Ureter (tissue), 1 donor: ENCODE data around the gene ECPAS. TPM values are rescaled to one million over a fixed set of nuclear protein-coding genes. Genes with fewer than 3 reads are reported as not detected.
"Not testable (repeated sequence)": the region's sequence is repeated elsewhere in the genome, so short reads cannot be mapped to it uniquely, and the experiment has no call there.

ENCODE experiments used
- DNase-seq: peaks from one replicate; pipeline ENCODE4 v3.0.0-alpha.2; 2020; ENCODE audit warnings: low spot score
- total RNA-seq: library from RNA; stranded (reverse); gene quantifications from one replicate; pipeline ENCODE4 v1.2.4, GENCODE V29; 2023
- donor health status: DM: yes; HTN: yes; CAD: no.

Gene ECPAS
- total RNA-seq, 1 donor from 2014 or later = 125 TPM

DNA sequence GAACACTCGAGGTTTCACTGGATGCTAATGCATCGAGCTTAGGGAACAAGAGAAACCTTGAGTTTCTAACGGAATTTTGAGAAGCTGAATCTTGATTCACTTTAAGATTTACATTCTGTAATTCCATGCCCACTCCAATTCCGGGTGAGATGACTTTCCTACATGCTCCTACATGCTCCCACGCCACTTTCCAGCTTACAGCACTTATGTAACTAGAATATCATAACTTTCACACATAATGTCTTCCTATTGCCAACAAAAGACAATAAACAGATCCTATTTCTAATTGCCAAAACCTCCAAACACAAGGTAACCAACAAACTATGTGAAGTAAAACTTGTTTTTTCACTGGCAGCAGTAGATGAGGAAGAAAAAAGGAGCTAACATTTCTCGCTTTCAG, 72.9 kb downstream of the ECPAS start:
- no peak for DNase-seq

DNA sequence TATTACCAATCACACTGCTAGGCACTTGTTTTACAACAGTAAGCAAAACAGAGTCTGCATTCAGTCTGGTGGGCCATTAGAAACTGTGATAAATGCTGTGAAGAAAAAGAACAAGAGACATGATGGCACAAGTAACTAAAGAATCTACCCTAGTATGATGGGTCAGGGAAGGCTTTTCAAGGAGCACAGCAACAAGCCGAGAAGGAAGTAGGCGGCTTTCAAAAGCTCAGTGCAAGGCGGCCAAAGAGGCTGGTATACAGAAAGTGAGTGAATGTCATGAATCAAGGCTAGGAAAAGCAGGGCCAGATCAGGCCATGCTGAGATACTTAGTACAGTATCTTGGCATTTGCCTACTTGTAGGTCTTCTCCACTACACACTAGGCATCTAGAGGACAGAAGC, 76.4 kb downstream of the ECPAS start:
- DNase-seq = no peak

- no peak for DNase-seq
Observed at GRCh38 chr9:111405701-111406100, 78.5 kb downstream of the ECPAS start.

- DNase-seq = not testable (repeated sequence)
Observed at GRCh38 chr9:111401486-111401885, 82.7 kb downstream of the ECPAS start.

- no peak for DNase-seq
Observed at GRCh38 chr9:111400564-111400898, 83.7 kb downstream of the ECPAS start.

GRCh38 chr9:111399772-111400563, 84.2 kb downstream of the ECPAS start:
- no peak for DNase-seq

DNA sequence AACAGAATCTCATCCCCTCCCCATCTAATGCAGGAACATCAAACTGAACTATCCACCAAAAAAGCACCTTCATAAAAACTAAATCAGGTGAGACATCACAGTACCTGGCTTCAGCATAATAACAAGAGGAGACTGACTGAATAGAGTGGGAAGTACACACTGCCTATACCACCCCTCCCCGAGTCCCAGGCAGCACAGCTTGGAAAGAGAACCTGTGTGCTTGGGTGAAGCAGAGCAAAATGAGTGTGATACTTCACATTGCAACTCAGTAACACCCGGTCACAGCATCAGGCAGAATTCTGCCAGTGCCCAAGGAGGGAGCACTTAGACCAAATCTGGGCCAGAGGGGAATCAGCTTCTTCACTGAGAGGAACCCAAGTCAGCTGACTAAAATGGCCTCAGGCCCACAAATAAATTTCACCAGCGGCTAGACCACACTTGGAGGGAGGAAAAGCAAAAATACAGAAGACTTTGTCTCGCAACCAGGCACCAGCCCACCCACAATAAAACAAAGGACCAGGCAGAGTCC, 84.9 kb downstream of the ECPAS start:
- DNase-seq = no peak

DNA sequence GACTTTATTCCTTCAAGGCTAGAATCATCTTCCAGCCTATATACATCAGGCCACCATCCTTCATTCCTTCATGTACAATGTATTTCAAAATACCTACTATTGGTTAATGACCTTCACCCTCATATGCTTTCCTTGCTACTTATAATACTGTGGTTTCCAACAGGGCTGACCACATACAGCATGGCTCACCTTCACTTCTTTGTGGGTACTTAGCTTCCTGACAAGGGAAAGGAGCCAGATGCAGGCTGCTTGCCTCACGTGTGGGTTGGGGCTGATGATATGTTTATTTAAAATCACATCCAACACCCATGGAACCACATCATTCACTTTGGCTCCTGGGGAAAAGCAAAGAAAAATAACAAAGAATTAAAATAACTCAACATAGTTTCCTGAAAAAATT, 90.2 kb downstream of the ECPAS start:
- DNase-seq = no peak

DNA sequence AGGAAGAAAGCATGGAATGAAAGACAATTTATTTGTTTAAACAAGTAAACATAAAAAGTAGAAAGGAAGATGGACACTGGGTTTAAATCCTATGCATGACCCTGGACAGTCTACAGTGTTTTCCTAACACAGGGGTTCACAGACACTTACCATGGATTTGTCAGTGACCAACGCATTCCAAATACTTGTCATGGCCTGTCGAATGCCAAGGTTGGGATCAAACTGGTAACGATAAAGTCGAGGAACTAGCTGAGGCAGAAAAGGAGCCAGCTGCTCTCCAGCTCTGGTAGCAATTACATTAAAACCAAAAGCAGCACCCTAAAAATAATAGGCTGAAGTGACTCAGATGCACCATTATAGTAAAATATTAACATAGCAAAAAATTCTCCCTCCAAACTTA, 94.8 kb downstream of the ECPAS start:
- DNase-seq = no peak

GRCh38 chr9:111386386-111386785, 97.8 kb downstream of the ECPAS start:
- DNase-seq = no peak

DNA sequence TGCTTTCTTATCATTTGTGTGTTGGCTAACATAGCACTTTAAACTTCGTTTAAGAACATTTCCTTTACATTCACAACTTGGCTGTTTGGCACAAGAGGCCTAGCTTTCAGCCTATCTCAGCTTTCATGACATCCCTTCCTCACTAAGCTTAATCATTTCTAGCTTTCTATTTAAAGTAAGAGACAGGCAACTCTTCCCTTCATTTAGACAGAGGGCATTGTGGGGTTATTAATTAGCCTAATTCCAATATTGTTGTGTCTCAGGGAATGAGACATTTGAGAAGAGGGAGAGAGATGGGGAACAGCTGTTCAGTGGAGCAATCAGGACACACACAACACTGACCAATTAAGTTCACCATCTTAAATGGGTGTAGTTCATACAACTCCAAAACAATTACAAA, 103.2 kb downstream of the ECPAS start:
- no peak for DNase-seq

DNA sequence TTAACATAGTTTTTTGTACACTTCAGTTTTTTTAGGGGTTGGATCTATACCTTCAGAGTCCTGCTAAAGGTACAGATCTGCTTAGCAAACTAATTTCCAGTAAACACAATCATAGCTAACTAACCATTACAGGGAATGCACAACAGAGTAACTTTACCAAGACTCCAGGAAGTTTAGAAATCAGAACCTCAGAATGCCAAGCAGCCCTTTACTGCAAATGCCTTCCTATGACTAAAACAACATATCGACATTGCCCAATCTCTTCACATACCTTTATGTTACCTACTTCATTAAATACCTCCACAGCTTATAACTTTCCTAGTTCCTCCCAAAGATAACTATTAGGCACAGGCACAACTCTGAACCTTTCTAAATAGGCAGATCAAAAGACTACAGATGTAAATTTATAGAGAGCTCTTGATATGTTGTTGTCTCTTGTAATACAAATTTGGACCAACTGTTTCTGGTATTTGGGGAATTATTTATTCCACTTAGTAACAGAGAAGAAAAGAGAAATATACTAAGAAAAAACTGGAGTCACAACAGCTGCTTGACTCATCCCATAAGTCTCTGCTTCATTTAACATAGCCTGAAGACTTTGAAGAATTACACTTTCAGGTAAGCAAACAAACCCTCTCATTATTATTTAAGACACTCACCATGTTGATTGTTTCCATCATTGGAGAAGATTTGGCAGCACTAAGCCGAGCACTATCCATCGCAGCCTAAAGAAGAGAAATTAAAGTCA, 108.2 kb downstream of the ECPAS start:
- no peak for DNase-seq

DNA sequence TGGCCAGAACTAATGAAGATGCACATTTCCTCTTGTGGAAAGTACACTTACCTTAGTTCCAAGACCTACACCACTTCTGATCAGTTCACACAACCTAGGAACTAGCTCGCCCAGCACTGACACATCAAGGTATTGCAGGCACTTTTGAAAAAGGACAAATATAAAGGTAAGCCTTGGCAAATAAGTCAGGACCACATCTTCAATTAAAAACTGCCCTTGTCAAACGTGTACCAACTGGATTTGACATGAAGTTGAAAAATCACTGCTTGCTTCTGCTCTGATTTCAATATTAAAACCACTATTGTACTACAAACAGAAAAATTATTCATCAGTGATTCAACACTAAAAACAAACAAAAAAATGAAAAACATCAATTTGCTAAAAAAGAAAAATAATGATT, 109.1 kb downstream of the ECPAS start:
- DNase-seq = no peak

GRCh38 chr9:111372297-111372696, 111.9 kb downstream of the ECPAS start:
- no peak for DNase-seq

DNA sequence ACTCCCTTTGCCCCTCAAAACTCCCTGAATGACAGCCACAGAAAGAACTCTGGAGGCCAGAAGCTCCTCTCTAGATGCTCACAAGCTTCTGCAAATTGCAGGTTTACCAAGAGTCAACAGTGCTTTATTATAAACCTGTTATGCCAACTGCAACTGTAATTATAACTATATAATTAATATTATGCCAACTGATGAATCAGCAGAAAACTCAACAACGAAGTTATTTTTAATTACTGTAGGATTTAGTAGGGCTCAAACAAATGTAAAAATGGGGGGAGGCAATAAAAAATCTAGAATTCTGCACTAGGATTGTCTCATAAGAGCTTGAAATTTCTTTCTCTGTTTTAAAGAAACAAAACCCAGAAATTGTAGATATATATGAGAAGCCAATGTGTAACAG, 117.2 kb downstream of the ECPAS start:
- no peak for DNase-seq

DNA sequence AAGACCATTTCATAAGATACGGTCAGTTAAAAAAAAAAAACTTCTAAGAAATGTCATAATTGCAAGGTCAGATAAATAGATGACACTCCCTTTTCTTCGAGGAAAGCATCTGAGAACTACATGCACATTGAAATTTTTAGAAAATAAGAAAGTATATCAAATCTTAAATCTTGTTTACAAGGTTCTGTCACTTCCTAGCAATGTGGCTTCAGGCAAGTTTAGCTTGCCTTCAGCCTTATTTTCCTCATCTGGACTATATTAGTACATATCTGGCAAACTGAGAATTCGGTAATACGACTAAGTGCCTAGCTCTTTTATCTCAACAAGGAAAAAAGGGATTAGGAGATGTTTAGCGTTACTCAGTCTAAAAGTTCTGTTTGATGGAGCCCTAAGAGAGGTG, 121.7 kb downstream of the ECPAS start:
- no peak for DNase-seq

DNA sequence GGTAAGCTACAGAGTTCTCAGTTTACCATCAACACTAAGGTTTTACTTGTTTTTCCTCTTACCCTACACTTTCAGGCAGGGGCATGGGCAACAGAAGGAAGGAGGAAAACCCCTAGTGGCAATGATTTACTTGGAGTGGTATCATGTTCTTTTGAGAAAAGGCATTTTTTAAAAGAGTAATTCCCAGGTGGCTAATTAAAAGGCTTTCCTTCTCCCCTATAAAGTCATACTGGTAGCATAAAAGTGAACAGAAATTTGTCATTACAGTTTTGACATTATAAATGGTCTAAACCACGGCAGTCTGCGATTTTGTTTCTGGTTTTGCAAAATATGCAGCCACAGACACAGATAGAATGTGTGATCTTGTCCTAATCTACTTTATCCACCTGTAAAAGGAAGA, 123.3 kb downstream of the ECPAS start:
- DNase-seq = no peak

DNA sequence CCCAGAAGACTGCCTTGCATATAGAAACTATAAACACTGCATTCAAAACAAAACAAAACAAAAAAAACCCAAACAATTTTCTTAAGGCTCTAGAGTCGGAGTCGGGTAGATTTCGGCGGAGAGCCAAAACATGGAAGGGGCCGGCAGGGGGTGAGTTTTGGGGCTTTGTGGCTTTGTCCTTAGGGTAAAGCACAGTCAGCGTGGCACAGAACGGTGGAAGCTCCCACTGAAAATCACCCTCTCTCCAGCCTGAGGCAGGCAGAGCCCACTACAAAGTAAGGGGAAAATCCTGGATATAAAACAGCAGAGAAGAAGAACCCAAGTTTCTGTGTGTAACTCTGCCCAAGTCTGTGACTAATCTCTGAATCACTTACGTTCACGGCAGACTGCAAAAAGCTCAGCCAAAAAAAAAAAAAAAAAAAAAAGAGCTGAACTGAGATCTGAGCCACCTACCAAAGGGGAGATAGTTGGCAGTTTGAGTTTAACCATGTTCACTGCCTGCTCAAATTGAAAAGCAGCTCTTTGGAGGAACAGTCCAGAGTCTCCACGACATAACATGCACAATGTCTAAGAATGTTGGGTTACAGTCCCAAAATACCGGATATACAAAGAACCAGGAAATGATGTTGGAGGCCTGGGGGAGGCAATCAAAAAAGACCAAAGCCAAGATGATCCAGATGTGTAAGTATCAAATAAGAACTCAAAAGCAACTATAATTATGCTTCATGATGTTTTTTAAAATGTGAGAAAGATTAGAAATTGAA, 127.5 kb downstream of the ECPAS start:
- no peak for DNase-seq

- DNase-seq = no peak
Observed at GRCh38 chr9:111352545-111352944, 131.6 kb downstream of the ECPAS start.

DNA sequence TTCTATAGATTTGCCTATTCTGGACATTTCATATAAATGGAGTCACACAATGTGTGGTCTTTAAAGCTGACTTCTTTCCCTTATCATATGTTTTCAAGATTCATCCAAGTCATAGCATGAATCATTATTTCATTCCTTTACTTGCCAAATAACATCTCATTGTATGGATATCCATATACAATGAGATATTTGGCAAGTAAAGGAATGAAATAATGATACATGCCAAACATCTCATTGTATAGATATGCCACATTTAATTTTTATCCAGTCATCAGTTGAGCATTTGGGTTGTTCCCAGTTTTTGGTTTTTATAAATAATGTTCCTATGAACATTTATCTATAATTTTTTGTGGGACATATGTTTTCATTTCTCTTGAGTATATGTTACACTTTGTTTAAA, 133.6 kb downstream of the ECPAS start:
- no peak for DNase-seq

- DNase-seq = no peak
Observed at GRCh38 chr9:111349766-111350165, 134.4 kb downstream of the ECPAS start.

- no peak for DNase-seq
Observed at GRCh38 chr9:111348821-111349271, 135.3 kb downstream of the ECPAS start.
